ENCODE results near the gene SDF2L1. TPM values are rescaled to one million over a fixed set of nuclear protein-coding genes. Genes with fewer than 3 reads are reported as not detected.
A peak's percentile ranks its signal among the peaks of the same experiment; 100 is the strongest.

SDF2L1 gene
- total RNA-seq, 1 donor from 2014 or later, result 87.1 TPM

GRCh38 chr22:21661991-21662390 is 19.9 kb downstream of the SDF2L1 start:
- Histone ChIP-seq H3K4me3 (ENCODE audit: low read depth, low read length) (no peak overlapping the region), H3K27me3 (ENCODE audit: control insufficient read depth, insufficient read depth, low read length) (no peaks in the 10 kb centered on the region), H3K36me3 (ENCODE audit: control insufficient read depth, insufficient read depth, low read length) (no peaks in the 10 kb centered on the region)
- TF ChIP-seq CTCF (IDR thresholded peaks at IDR 0.05; ENCODE audit: insufficient read depth, low read length, poor library complexity, severe bottlenecking), result no peak
- no peak for DNase-seq (ENCODE audit: low read depth)

DNA sequence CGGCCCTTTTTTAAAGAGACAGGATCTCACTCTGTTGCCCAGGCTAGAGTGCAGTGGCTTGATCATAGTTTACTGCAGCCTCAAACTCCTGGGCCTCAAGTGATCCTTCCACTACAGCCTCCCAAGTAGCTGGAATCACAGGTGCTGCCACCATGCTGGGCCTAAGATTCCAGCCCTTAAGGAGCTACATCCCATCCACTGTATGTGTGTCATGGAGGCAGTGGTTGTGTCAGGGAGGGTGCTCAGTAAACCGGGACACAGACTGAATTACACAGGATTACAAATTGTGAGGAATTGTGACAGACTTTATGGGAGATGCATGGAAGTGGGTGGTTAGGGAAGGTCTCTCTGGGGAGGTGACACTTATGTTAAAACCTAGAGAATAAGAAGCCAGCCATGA is 21.6 kb downstream of the SDF2L1 start:
- H3K4me3 ChIP-seq (ENCODE audit: low read depth, low read length), result no peak overlapping the region
- no peaks in the 10 kb centered on the region for H3K36me3 ChIP-seq (ENCODE audit: control insufficient read depth, insufficient read depth, low read length)
- no peak for DNase-seq (ENCODE audit: low read depth)
- no peaks in the 10 kb centered on the region for H3K27me3 ChIP-seq (ENCODE audit: control insufficient read depth, insufficient read depth, low read length)
- TF ChIP-seq CTCF (IDR thresholded peaks at IDR 0.05; ENCODE audit: insufficient read depth, low read length, poor library complexity, severe bottlenecking), result no peak

GRCh38 chr22:21665047-21665851 is 23.1 kb downstream of the SDF2L1 start:
- Histone ChIP-seq H3K36me3 (ENCODE audit: control insufficient read depth, insufficient read depth, low read length) (no peaks in the 10 kb centered on the region), H3K4me3 (ENCODE audit: low read depth, low read length) (peak overlapping the region; percentile 76), H3K27me3 (ENCODE audit: control insufficient read depth, insufficient read depth, low read length) (no peaks in the 10 kb centered on the region)
- TF ChIP-seq CTCF (IDR thresholded peaks at IDR 0.05; ENCODE audit: insufficient read depth, low read length, poor library complexity, severe bottlenecking), result no peak
- no peak for DNase-seq (ENCODE audit: low read depth)

GRCh38 chr22:21666786-21667185 is 24.7 kb downstream of the SDF2L1 start:
- H3K27me3 ChIP-seq (ENCODE audit: control insufficient read depth, insufficient read depth, low read length), result no peaks in the 10 kb centered on the region
- H3K36me3 ChIP-seq (ENCODE audit: control insufficient read depth, insufficient read depth, low read length), result no peaks in the 10 kb centered on the region
- no peak for DNase-seq (ENCODE audit: low read depth)
- peak overlapping the region; percentile 76 for H3K4me3 ChIP-seq (ENCODE audit: low read depth, low read length)
- no peak for TF ChIP-seq CTCF (IDR thresholded peaks at IDR 0.05; ENCODE audit: insufficient read depth, low read length, poor library complexity, severe bottlenecking)

DNA sequence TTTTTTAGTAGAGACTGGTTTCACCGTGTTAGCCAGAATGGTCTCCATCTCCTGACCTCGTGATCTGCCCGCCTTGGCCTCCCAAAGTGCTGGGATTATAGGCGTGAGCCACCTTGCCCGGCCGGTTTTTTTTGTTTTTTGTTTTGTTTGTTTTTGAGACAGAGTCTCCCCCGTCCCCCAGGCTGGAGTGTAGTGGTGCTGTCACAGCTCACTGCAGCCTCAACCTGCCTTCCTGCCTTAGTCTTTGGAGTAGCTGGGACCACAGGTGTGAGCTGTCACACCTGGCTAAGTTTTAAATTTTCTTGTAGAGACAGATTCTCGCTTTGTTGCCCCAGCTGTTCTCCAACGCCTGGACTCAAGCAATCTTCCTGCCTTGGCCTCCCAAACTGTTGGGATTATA is 26.9 kb downstream of the SDF2L1 start:
- no peak overlapping the region for H3K4me3 ChIP-seq (ENCODE audit: low read depth, low read length)
- no peak for DNase-seq (ENCODE audit: low read depth)
- TF ChIP-seq CTCF (IDR thresholded peaks at IDR 0.05; ENCODE audit: insufficient read depth, low read length, poor library complexity, severe bottlenecking), result no peak
- no peaks in the 10 kb centered on the region for H3K27me3 ChIP-seq (ENCODE audit: control insufficient read depth, insufficient read depth, low read length)
- H3K36me3 ChIP-seq (ENCODE audit: control insufficient read depth, insufficient read depth, low read length), result no peaks in the 10 kb centered on the region
